ENCODE data around the gene WWOX. TPM values are rescaled to one million over a fixed set of nuclear protein-coding genes. Genes with fewer than 3 reads are reported as not detected.

Gene WWOX
- total and polyA plus RNA-seq, 2 of the 13 experiments (the other 11 are each of a cell fraction or from before 2014, with no cell fraction given): 9.1 to 37.4 TPM

DNA sequence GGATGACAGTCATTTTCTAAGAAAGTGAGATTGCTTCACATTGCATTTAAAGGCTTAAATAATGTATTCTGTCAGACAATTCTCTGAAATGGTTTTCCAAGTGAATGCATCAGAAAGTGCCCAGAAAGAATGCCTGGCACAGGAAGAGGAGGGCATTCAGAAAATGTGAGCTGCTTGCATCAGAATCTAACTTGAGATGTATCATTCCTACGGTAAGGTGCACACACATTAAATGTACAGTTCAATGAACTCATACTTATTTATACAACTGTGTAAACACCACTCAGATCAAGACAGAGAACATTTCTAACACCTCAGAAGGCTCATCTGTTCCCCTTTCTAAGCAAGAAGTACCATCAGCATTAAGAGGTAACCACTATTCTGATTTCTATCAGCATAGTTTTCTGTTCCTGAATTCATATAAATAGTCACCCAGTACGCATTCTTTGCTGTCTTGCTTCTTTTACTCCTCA is 863.0 kb downstream of the WWOX start (continued):
- no peak for TF ChIP-seq PAWR (CRISPR knock-in tag; IDR thresholded peaks at IDR 0.05; ENCODE audit: borderline replicate concordance)
- no peak for TF ChIP-seq ZNF451 (CRISPR knock-in tag; IDR thresholded peaks at IDR 0.05)

DNA sequence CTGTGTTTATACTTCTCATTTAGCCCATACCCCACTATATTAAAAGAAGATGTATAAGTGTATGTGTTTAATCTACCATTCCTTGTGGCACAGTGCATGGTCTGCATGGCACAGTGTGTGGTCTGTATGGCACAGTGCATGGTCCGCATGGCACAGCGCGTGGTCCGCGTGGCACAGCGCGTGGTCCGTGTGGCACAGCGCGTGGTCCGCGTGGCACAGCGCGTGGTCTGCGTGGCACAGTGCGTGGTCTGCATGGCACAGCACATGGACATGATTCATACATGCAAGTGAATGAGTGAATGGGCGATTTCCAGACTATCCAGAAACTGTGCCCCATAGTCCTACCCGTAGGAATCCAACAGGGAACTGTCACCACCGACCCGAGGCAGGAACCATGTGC is 868.5 kb downstream of the WWOX start:
- 58% methylated on average over 18 of the region's 20 CpGs for WGBS (ENCODE audit: low lambda C conversion rate)
- no TSS peak for BruUV-seq (replicated peaks)
- POLR2A ChIA-PET: no interaction called here
- TF ChIP-seq, protein P1, sequence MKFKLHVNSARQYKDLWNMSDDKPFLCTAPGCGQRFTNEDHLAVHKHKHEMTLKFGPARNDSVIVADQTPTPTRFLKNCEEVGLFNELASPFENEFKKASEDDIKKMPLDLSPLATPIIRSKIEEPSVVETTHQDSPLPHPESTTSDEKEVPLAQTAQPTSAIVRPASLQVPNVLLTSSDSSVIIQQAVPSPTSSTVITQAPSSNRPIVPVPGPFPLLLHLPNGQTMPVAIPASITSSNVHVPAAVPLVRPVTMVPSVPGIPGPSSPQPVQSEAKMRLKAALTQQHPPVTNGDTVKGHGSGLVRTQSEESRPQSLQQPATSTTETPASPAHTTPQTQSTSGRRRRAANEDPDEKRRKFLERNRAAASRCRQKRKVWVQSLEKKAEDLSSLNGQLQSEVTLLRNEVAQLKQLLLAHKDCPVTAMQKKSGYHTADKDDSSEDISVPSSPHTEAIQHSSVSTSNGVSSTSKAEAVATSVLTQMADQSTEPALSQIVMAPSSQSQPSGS (CRISPR knock-in tag; IDR thresholded peaks at IDR 0.05): no peak
- TF ChIP-seq HOXA5 (CRISPR knock-in tag; IDR thresholded peaks at IDR 0.05): no peak
- TF ChIP-seq FOXK1 (CRISPR knock-in tag; IDR thresholded peaks at IDR 0.05; ENCODE audit: borderline replicate concordance, low read depth): no peak
- no peak for TF ChIP-seq CHD2 (IDR thresholded peaks at IDR 0.05; ENCODE audit: low read depth, low read length)
- no peak for TF ChIP-seq ZNF10 (CRISPR knock-in tag; IDR thresholded peaks at IDR 0.05; ENCODE audit: borderline replicate concordance, low read depth)
- TF ChIP-seq, protein P2, sequence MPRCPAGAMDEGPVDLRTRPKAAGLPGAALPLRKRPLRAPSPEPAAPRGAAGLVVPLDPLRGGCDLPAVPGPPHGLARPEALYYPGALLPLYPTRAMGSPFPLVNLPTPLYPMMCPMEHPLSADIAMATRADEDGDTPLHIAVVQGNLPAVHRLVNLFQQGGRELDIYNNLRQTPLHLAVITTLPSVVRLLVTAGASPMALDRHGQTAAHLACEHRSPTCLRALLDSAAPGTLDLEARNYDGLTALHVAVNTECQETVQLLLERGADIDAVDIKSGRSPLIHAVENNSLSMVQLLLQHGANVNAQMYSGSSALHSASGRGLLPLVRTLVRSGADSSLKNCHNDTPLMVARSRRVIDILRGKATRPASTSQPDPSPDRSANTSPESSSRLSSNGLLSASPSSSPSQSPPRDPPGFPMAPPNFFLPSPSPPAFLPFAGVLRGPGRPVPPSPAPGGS (CRISPR knock-in tag; IDR thresholded peaks at IDR 0.05): no peak
- TF ChIP-seq NFE2 (CRISPR knock-in tag; IDR thresholded peaks at IDR 0.05): no peak
- TF ChIP-seq, protein P3, sequence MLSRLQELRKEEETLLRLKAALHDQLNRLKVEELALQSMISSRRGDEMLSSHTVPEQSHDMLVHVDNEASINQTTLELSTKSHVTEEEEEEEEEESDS (CRISPR knock-in tag; IDR thresholded peaks at IDR 0.05; ENCODE audit: borderline replicate concordance): no peak
- TF ChIP-seq CBX5 (CRISPR knock-in tag; IDR thresholded peaks at IDR 0.05; ENCODE audit: borderline replicate concordance): no peak
- no peak for TF ChIP-seq ZNF138 (CRISPR knock-in tag; IDR thresholded peaks at IDR 0.05; ENCODE audit: low read depth)
- no peak for TF ChIP-seq NCOA5 (CRISPR knock-in tag; IDR thresholded peaks at IDR 0.05)
- TF ChIP-seq TEAD3 (CRISPR knock-in tag; optimal IDR thresholded peaks at IDR 0.05; ENCODE audit: borderline replicate concordance): no peak
- TF ChIP-seq, protein P4, sequence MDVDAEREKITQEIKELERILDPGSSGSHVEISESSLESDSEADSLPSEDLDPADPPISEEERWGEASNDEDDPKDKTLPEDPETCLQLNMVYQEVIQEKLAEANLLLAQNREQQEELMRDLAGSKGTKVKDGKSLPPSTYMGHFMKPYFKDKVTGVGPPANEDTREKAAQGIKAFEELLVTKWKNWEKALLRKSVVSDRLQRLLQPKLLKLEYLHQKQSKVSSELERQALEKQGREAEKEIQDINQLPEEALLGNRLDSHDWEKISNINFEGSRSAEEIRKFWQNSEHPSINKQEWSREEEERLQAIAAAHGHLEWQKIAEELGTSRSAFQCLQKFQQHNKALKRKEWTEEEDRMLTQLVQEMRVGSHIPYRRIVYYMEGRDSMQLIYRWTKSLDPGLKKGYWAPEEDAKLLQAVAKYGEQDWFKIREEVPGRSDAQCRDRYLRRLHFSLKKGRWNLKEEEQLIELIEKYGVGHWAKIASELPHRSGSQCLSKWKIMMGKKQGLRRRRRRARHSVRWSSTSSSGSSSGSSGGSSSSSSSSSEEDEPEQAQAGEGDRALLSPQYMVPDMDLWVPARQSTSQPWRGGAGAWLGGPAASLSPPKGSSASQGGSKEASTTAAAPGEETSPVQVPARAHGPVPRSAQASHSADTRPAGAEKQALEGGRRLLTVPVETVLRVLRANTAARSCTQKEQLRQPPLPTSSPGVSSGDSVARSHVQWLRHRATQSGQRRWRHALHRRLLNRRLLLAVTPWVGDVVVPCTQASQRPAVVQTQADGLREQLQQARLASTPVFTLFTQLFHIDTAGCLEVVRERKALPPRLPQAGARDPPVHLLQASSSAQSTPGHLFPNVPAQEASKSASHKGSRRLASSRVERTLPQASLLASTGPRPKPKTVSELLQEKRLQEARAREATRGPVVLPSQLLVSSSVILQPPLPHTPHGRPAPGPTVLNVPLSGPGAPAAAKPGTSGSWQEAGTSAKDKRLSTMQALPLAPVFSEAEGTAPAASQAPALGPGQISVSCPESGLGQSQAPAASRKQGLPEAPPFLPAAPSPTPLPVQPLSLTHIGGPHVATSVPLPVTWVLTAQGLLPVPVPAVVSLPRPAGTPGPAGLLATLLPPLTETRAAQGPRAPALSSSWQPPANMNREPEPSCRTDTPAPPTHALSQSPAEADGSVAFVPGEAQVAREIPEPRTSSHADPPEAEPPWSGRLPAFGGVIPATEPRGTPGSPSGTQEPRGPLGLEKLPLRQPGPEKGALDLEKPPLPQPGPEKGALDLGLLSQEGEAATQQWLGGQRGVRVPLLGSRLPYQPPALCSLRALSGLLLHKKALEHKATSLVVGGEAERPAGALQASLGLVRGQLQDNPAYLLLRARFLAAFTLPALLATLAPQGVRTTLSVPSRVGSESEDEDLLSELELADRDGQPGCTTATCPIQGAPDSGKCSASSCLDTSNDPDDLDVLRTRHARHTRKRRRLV (CRISPR knock-in tag; IDR thresholded peaks at IDR 0.05): no peak
- no peak for TF ChIP-seq ETV6 (CRISPR knock-in tag; conservative IDR thresholded peaks at IDR 0.05)
- TF ChIP-seq HHEX (CRISPR knock-in tag; IDR thresholded peaks at IDR 0.05): no peak
- no peak for TF ChIP-seq RELA (CRISPR knock-in tag; IDR thresholded peaks at IDR 0.05)

More for the DNA sequence above, 868.5 kb downstream of the WWOX start:
- H4K20me1 ChIP-seq (ENCODE audit: insufficient read depth, low read length): no peaks in the 10 kb centered on the region
- H3K79me2 ChIP-seq (ENCODE audit: insufficient read depth, low read length): no peaks in the 10 kb centered on the region
- no peak overlapping the region for H3K27ac ChIP-seq (ENCODE audit: extremely low read length, insufficient read depth, low read length)
- H2AFZ ChIP-seq (ENCODE audit: low read length): no peak overlapping the region
- in situ Hi-C loops (cut with HindIII; ENCODE audit: extremely low pct_ligation_motif_present, low pct_unique_long_range_greater_than_20kb) (no loop called here), intact Hi-C loops (cut with micrococcal nuclease; ENCODE audit: unreplicated experiment) (no loop called here)
- no peak for ATAC-seq
- H3K36me3 ChIP-seq (replicated peaks in 1 of 2; ENCODE audit: control insufficient read depth in 1 of 2, insufficient read depth in 2 of 2, low read length in 2 of 2): no peaks in the 10 kb centered on the region
- H3K4me3 ChIP-seq (replicated peaks in 1 of 3; ENCODE audit: insufficient read depth in 1 of 3, low read depth in 2 of 3, low read length in 3 of 3): no peak overlapping the region
- H3K4me1 ChIP-seq (ENCODE audit: insufficient read depth, low read length): no peaks in the 10 kb centered on the region
- no peak overlapping the region for H3K4me2 ChIP-seq (ENCODE audit: low read depth, low read length)
- no peak for FAIRE-seq
- no peaks in the 10 kb centered on the region; a peak in 1 of 5 replicates for H3K27me3 ChIP-seq (ENCODE audit: control insufficient read depth in 1 of 2, insufficient read depth in 2 of 2, low read length in 2 of 2)
- DNase-seq (ENCODE audit: low spot score): no peak
- CTCF ChIA-PET (ENCODE audit: low intra/inter-chr PET ratio, low total read pairs): no interaction called here
- H3K9me3 ChIP-seq (ENCODE audit: low read length): no peaks in the 10 kb centered on the region
- H3K9ac ChIP-seq (ENCODE audit: insufficient read depth, low read depth, low read length): no peak overlapping the region
